Measurements from ENCODE around the gene FYB1.

FYB1 gene

GRCh38 chr5:39203275-39203922 lies 16.0 kb downstream of the FYB1 start:
- DNase-seq: no peak

GRCh38 chr5:39202597-39203274 lies 16.6 kb downstream of the FYB1 start:
- no peak for DNase-seq

DNA sequence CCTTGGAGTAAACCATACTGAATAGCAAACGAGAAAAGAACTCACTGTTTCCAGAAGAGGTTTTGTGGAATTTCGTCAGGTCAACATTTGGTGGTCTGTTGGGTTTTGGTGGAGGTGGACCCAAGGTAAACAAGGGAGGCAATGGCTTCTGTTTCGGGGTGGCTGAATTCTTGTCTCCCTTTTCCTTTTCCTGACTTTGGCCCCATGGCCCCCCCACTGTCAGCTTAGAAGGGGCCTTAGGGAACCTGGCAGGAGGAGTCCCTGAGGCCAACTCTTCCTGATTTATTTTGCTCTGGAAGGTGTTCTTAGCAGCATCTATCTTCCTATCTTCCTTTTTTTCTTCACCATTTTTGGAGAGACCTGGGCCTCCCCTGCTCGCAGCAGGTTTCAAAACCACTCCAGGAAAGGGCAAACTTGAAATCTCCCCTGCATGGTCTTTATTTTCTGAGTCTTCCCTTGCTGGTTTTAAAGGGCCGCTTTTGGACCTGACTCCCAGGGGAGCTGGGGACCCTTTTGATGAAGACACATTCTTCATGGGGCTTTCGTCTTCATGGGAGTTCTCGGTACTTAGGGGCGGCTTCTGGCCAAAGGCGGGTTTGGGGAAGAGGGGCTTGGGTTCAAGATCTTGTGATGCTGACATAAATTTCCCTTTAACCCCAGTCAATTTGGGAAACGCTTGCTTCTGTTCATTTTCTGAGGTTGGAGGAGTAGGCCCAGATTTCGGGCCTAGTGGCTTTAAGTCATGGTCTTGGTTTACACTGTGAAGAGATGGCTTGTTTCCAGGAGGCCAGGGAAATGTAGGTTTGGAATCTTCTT lies 17.4 kb downstream of the FYB1 start:
- DNase-seq: no peak

DNA sequence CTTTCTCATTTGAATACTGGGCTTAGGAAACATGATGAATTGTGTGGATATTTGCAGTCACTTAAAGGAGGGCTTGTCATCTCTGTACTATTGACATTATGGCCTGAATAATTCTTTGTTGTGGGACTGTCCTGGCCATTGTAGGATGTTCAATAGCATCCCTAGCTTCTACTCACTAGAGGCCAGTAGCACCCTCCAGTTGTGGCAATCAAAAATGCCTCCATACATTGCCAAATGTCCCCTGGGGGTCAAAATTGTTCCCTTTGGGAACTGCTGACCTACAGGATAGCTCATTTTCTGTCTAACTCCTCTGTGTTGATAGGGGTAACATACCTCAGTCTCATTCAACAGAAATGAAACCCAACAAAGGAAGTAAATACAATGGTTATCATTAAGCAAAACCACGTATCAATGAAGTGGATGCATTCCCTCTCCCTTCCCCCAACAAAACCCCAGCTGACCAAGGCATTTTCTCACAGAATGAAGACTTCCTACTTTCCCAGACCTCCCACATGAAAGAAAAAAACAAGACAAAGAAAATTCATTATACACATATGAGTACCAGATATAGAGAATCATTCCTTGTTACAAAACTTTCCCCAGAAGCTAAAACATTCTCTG lies 18.1 kb downstream of the FYB1 start:
- no peak for DNase-seq

DNA sequence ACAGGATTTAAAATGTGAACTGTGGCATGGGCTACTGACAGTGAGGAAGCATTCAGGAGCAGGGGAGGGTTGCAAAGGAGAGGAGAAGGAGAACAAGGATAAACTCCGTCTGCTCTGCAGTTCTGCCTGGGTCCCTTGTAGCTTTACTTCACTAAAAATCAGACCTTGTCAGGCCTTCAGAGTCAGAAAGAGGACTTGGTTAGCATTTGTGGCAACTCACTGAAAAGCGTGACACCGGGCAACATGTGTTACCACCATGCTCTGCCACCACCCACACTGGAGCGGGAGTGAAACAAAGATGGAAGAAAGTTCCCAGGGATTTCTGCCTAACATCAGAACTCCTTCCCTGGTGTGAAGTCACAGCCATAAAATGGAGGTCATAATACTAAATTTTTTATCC lies 19.3 kb downstream of the FYB1 start:
- DNase-seq: no peak

GRCh38 chr5:39199335-39199734 lies 20.0 kb downstream of the FYB1 start:
- no peak for DNase-seq

GRCh38 chr5:39198127-39198526 lies 21.2 kb downstream of the FYB1 start:
- DNase-seq: no peak

DNA sequence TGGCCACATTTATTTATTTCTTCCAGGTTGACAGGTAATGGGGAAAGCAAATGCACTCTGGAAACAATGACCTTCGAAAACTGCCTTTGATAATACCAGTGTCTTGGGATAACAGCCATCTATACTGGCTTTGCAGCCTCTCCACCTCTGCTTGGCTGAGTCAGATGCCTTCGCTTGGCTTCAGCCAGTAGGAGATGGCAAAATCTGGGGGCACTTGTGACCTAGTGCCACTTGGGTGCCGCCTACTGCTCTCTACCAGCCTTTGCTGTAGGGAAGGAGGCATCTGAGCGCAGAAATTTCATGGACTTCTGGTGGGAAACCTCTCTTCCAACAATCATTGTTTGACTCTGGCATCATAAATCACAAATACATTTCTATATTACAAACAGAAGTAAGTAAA lies 21.8 kb downstream of the FYB1 start:
- DNase-seq: no peak

GRCh38 chr5:39195198-39195826 lies 24.1 kb downstream of the FYB1 start:
- DNase-seq: no peak

DNA sequence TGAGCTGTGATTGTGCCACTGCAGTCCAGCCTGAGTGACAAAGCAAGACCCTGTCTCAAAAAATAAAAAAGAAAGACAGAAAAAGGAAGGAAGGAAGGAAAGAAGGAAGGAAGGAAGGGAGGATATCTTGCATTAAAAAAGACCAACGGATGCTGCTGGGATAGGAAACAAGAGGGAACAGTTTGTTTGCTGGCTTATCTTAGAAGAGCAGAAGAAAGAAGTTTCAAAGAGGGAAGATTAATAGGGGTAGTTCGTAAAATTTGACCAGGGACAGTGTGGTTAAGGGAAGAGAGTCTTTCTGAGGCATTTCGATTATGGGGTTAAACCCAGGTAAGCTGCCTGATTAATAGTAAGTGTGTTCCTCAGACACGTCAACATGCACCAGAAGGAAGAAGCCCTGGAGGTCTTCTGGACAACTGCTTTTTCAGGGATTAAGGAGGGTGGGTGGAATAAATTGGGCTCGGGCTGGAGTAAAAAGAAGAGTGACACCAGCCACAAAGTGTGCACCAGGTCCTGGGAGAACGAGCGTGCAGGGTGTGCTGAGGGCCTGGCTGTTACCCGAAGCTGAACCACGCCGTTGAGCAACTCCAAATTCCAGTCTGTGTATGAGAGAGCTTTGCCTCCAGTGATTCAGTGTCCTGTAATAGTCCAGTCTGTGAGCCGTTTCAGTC lies 24.8 kb downstream of the FYB1 start:
- no peak for DNase-seq

DNA sequence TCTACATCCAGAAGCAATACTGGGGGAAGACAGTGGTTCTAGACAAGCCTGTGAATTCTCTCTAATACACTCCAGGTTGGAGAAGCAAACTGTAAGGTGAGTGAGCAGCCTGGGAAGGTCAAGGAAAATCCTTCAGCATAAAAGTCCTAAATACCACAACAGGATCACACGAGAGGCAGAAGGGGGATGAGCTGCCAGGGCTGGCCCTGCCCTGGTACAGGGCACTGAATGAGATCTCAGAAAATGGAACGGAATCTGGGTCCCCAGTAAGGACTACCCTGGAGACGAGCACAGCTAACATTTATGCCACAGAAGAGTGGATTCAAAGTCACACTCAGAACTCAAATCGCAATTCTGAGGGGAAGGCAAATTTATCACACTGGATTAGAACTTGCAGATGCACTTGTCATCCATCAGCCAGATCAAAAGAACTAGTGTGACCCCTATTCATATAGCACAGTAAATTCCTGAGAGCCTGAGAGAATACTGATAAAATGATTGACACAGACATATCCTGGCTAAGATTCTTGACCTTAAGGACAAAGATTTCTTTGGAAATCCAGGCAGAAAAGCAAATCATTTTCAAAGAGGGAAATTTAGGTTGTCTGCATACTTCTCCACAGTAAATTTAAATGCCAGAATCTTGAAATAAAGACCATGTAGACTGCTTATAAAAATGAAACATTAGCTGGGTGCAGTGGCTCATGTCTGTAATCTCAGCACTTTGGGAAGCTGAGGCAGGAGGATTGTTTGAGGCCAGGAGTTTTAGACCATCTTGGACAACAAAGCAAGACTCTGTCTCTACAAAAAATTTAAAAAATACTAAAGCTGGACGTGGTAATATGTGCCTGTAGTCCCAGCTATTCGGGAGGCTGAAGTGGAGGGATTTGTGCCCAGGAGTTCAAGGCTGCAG lies 25.6 kb downstream of the FYB1 start:
- DNase-seq: no peak

- DNase-seq: no peak
Observed at GRCh38 chr5:39192450-39193160, 26.8 kb downstream of the FYB1 start.

- DNase-seq: no peak
Observed at GRCh38 chr5:39191216-39191615, 28.1 kb downstream of the FYB1 start.

DNA sequence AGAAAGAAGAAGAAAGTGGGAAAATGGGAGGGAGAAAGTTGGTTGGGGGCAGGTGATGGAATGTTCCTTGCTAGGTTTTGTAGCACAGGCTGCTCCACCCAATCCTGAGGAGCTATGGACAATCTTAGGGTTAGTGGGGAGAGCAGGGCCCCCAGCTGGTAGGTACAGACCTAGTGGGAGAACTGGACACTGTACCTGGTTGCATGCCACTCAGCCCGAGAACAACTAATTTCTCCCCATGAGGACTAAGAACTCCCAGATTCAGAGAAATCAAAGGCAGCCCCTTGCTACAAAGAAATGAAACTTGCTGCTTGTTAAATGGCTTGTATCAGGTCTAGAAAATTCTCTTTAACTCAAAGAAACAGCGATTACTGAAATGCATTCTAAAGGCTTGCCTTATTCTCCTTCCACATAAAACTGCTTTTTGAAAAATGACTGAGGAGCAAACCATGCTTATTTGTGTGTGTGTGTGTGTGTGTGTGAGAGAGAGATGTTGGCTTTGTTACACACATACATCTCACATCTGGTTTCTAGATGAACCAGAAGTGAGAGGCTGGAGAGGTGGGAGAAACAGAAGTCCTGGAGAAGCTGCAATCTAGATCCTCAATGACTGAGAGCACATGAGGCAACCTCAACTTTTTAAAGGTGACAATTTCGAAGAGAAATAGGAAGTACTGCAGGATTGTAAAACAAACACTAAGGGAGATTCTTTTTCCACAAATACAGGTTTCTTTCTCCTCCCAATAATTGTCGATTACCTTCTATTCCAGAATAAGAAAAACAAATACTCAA lies 28.9 kb downstream of the FYB1 start:
- no peak for DNase-seq

- DNase-seq: no peak
Observed at GRCh38 chr5:39189292-39189955, 29.9 kb downstream of the FYB1 start.

DNA sequence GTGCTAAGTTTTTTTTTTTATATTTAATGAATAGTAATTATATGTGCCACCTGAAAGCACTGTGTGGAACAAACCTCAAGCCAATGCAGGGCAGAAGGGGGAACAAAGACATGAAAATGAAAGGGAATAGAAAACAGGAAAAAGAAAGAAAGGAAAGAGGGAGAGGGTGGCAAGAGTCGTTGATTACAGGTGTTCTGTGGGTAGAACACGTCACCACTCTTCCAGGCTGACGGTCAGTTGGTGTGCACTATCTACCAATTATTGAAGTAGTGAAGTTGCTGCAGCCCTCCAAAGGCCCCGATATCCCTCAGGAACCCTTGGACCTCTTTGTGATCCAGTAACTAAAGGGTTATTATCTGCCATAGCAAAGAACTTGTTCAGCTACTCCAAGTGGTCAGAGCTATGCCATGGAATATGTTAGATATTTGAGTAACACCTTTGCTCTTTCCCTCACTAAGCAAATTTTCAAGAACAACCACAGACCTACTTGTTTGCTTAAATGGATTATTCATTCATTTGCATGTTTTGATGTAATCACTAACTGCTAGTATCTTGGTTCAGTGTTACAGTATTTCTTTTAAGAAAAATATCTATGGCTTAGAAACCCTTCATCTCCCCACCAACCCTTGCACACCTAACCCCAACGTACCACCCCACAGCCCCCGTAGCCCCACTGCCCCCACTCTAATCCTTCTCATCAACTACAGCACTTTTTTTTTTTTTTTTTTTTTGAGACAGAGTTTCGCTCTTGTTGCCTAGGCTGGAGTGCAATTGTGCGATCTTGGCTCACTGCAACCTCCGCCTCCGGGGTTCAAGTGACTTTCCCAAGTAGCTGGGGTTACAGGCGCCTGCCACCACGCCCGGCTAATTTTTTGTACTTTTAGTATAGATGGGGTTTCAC lies 31.3 kb downstream of the FYB1 start:
- DNase-seq: no peak

GRCh38 chr5:39186722-39187539 lies 32.4 kb downstream of the FYB1 start:
- no peak for DNase-seq
